IPS-NIHi7 (cell line): Measurements from ENCODE around the gene TRMT1.
"Not testable (repeated sequence)": the region's sequence is repeated elsewhere in the genome, so short reads cannot be mapped to it uniquely, and the experiment has no call there.

Source experiments
- DNase-seq: peaks from one replicate; pipeline ENCODE4 v3.0.0; 2012; ENCODE audit warnings: mixed read lengths; ENCODE audit errors: extremely low spot score

Gene TRMT1

GRCh38 chr19:13116282-13117175, at the start of gene TRMT1:
TRMT1 (minus strand) TSS chr19:13116740; CDS start chr19:13116399, 341 bp downstream.
- DNase-seq = peak; percentile 85

GRCh38 chr19:13166151-13166550, 49.6 kb upstream of the TRMT1 start:
- not testable (repeated sequence) for DNase-seq

GRCh38 chr19:13165162-13165997, 48.8 kb upstream of the TRMT1 start:
- DNase-seq = no peak

- DNase-seq = peak; percentile 79
Observed at GRCh38 chr19:13164343-13165161, 48.0 kb upstream of the TRMT1 start.

- peak; percentile 57 for DNase-seq
Observed at GRCh38 chr19:13163609-13164342, 47.2 kb upstream of the TRMT1 start.

- peak; percentile 77 for DNase-seq
Observed at GRCh38 chr19:13162724-13163608, 46.4 kb upstream of the TRMT1 start.

GRCh38 chr19:13160557-13160956, 44.0 kb upstream of the TRMT1 start:
- DNase-seq = no peak

GRCh38 chr19:13159713-13160112, 43.2 kb upstream of the TRMT1 start:
- no peak for DNase-seq

- peak; percentile 84 for DNase-seq
Observed at GRCh38 chr19:13155472-13156359, 39.2 kb upstream of the TRMT1 start.

GRCh38 chr19:13154911-13155471, 38.5 kb upstream of the TRMT1 start:
- peak; percentile 64 for DNase-seq

GRCh38 chr19:13154241-13154778, 37.8 kb upstream of the TRMT1 start:
- DNase-seq = no peak

GRCh38 chr19:13153569-13154240, 37.2 kb upstream of the TRMT1 start:
- DNase-seq = no peak

GRCh38 chr19:13152974-13153568, 36.5 kb upstream of the TRMT1 start:
- peak; percentile 72 for DNase-seq

GRCh38 chr19:13152356-13152973, 35.9 kb upstream of the TRMT1 start:
- DNase-seq = no peak

- DNase-seq = peak; percentile 91
Observed at GRCh38 chr19:13151605-13152355, 35.2 kb upstream of the TRMT1 start.

GRCh38 chr19:13150931-13151604, 34.5 kb upstream of the TRMT1 start:
- no peak for DNase-seq
